Measurements from ENCODE around the gene MZT2B. TPM values are rescaled to one million over a fixed set of nuclear protein-coding genes. Genes with fewer than 3 reads are reported as not detected.
"Not testable (repeated sequence)": the region's sequence is repeated elsewhere in the genome, so short reads cannot be mapped to it uniquely, and the experiment has no call there.

MZT2B gene
- total RNA-seq, 3 donors from 2014 or later = 91.0 to 99.9 (median 97.3) TPM

DNA sequence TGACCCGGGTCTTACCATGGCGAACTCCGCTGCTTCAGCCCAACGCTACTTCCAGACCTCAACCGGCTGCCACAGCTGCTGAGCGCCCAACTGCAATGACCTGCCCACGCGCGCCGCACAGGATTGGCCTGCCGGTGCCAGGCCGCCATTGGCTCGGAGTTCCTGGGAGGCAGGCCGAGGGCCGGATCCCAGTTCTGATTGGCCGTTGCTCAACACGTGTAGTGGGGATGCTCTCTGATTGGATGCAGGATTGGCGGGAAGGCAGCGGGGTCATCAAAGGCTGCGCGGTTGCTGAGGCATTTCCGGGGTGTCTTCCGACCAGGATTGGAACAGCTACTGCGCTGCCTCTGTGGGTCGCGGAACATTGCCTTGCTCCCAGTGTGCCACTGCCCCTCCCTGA lies 16.3 kb downstream of the MZT2B start, which contains the start of gene TUBA3E:
TSS of gene TUBA3E (minus strand) at position 97 of the 400 bp plus-strand sequence. CDS start at position 18, 79 bp downstream.
- H3K4me1 ChIP-seq = no peaks in the 10 kb centered on the region
- no peak within 1 kb of the TSS for H3K4me3 ChIP-seq
- no peak within 1 kb of the TSS for H3K27ac ChIP-seq
- no peaks in the 10 kb centered on the region for H3K27me3 ChIP-seq
- no peaks in the 10 kb centered on the region for H3K9me3 ChIP-seq
- no peak for DNase-seq (ENCODE audit: low spot score in 2 of 2)
- H3K36me3 ChIP-seq = no peaks in the 10 kb centered on the region
- intact Hi-C loops (cut with DNase I; ENCODE audit: low total_unique reads) = no loop called here
- no peak for TF ChIP-seq POLR2AphosphoS5 (IDR thresholded peaks at IDR 0.05)
- TF ChIP-seq, protein P1, sequence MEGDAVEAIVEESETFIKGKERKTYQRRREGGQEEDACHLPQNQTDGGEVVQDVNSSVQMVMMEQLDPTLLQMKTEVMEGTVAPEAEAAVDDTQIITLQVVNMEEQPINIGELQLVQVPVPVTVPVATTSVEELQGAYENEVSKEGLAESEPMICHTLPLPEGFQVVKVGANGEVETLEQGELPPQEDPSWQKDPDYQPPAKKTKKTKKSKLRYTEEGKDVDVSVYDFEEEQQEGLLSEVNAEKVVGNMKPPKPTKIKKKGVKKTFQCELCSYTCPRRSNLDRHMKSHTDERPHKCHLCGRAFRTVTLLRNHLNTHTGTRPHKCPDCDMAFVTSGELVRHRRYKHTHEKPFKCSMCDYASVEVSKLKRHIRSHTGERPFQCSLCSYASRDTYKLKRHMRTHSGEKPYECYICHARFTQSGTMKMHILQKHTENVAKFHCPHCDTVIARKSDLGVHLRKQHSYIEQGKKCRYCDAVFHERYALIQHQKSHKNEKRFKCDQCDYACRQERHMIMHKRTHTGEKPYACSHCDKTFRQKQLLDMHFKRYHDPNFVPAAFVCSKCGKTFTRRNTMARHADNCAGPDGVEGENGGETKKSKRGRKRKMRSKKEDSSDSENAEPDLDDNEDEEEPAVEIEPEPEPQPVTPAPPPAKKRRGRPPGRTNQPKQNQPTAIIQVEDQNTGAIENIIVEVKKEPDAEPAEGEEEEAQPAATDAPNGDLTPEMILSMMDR (IDR thresholded peaks at IDR 0.05) = no peak
- no peak for TF ChIP-seq POLR2A (IDR thresholded peaks at IDR 0.05)

GRCh38 chr2:130202518-130202917 lies 20.5 kb downstream of the MZT2B start:
- intact Hi-C loops (cut with DNase I; ENCODE audit: low total_unique reads); H3K36me3 ChIP-seq; H3K4me1 ChIP-seq; H3K4me3 ChIP-seq; DNase-seq (ENCODE audit: low spot score in 2 of 2); H3K9me3 ChIP-seq; H3K27ac ChIP-seq; H3K27me3 ChIP-seq: not testable (repeated sequence)

GRCh38 chr2:130203150-130203549 lies 21.1 kb downstream of the MZT2B start:
- DNase-seq (ENCODE audit: low spot score in 2 of 2); H3K27ac ChIP-seq; H3K4me1 ChIP-seq; H3K9me3 ChIP-seq; H3K4me3 ChIP-seq; intact Hi-C loops (cut with DNase I; ENCODE audit: low total_unique reads); H3K27me3 ChIP-seq; H3K36me3 ChIP-seq: not testable (repeated sequence)

GRCh38 chr2:130207051-130207450 lies 25.0 kb downstream of the MZT2B start:
- H3K27me3 ChIP-seq; DNase-seq (ENCODE audit: low spot score in 2 of 2); H3K9me3 ChIP-seq; H3K27ac ChIP-seq; H3K36me3 ChIP-seq; H3K4me3 ChIP-seq; intact Hi-C loops (cut with DNase I; ENCODE audit: low total_unique reads); H3K4me1 ChIP-seq: not testable (repeated sequence)

DNA sequence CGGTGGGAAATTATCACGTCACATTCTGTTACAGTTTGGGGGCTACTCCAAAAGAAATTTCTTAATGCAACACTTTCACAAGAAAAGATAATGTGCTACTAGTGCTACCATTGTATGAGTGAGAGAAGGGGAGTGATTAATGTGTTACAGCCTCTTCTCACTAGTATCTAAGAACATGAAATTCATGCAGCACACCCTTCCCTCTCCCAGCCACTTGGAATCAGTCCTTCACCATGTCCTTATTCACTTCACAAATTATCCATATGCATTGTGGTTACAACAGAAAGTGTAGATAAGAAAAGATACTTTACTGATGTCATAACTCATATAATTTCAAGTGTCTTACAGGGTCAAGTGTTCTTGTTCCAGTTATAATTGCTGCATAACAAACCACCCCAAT lies 37.1 kb downstream of the MZT2B start:
- H3K4me1 ChIP-seq; H3K27ac ChIP-seq; H3K27me3 ChIP-seq; intact Hi-C loops (cut with DNase I; ENCODE audit: low total_unique reads); H3K36me3 ChIP-seq; H3K4me3 ChIP-seq; H3K9me3 ChIP-seq; DNase-seq (ENCODE audit: low spot score in 2 of 2): not testable (repeated sequence)

GRCh38 chr2:130220505-130220904 lies 38.4 kb downstream of the MZT2B start:
- H3K4me1 ChIP-seq; H3K27ac ChIP-seq; intact Hi-C loops (cut with DNase I; ENCODE audit: low total_unique reads); H3K9me3 ChIP-seq; H3K36me3 ChIP-seq; DNase-seq (ENCODE audit: low spot score in 2 of 2); H3K27me3 ChIP-seq; H3K4me3 ChIP-seq: not testable (repeated sequence)

DNA sequence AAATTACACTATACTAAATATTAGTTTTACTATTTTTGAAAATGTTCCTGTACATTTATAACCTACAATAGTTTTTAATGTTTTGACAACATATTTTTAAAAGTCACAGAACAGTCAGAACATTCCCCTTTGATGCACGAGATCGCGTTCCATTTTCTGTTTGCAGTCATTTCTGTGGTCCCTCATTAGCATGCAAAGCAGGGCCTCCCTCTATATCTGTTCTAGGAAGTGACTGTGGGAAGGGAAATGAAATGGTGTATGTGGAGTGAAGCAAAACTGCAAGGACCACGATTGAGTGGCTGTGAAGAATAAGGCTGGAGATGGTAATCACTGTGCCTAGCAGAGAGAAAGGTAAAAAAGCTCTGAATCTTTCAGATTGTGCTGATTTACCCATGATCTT lies 40.5 kb downstream of the MZT2B start:
- H3K27ac ChIP-seq; H3K36me3 ChIP-seq; DNase-seq (ENCODE audit: low spot score in 2 of 2); H3K4me3 ChIP-seq; H3K27me3 ChIP-seq; H3K4me1 ChIP-seq; H3K9me3 ChIP-seq; intact Hi-C loops (cut with DNase I; ENCODE audit: low total_unique reads): not testable (repeated sequence)

GRCh38 chr2:130228005-130228404 lies 45.9 kb downstream of the MZT2B start:
- DNase-seq (ENCODE audit: low spot score in 2 of 2); H3K36me3 ChIP-seq; H3K4me1 ChIP-seq; H3K4me3 ChIP-seq; intact Hi-C loops (cut with DNase I; ENCODE audit: low total_unique reads); H3K27ac ChIP-seq; H3K27me3 ChIP-seq; H3K9me3 ChIP-seq: not testable (repeated sequence)

DNA sequence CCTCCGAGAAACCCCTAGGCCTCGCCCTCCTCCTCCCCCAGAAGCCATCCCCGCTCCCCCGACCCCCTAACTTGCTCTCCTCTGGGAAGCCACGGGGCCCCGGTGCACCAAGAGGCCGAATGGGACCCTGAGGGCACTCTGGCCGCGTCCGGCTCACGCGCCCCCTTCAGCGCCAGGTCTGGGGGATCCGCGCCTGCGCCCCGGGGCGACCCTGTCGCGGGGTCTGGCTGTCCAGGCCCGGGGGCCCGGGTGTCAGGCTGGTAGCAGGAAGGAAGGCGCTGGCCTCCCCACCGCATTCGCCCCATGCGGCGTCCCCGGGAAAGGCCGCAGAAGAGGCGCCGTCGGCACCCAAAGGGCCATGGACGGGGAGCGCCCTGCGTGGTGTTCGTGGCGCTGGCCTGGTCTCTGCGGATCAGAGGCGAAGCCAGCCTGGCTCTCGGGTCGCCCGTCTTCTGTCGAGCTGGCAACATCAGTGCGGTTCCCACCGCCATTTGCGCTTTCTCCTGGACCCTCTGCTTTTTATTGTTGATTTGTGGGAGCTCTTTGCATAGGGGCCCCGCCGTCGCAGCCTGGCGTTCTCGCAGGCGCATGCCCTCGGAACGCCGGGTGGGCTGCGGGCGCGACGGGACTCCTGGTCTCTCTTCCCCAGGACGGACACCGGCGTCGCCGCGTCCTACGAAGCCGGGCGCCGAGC lies 46.6 kb downstream of the MZT2B start:
- intact Hi-C loops (cut with DNase I; ENCODE audit: low total_unique reads); DNase-seq (ENCODE audit: low spot score in 2 of 2): not testable (repeated sequence)

DNA sequence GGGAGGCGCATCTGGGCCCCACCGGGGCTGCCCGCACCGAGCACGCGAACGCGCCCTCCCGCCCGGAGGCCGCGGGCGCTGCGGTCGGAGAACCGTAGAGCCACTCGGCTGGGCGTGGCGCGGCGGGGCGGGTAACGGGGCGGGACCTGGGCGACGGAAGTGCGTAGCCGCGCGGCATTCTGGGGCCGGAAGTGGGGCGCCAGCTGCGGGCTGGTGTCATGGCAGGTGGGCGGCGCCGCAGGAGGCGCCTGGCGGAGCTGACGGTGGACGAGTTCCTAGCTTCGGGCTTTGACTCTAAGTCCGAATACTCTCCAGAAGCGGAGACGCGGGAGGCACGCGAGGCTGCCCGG lies 47.1 kb downstream of the MZT2B start:
- intact Hi-C loops (cut with DNase I; ENCODE audit: low total_unique reads); H3K4me1 ChIP-seq; H3K27ac ChIP-seq; H3K36me3 ChIP-seq; H3K27me3 ChIP-seq; H3K9me3 ChIP-seq; DNase-seq (ENCODE audit: low spot score in 2 of 2): not testable (repeated sequence)
- H3K4me3 ChIP-seq = peak overlapping the region in 1 of 3 donors; percentile 29

More for the DNA sequence above, 46.6 kb downstream of the MZT2B start:
- not testable (repeated sequence) for H3K27me3 ChIP-seq, H3K9me3 ChIP-seq, H3K4me1 ChIP-seq, H3K36me3 ChIP-seq, H3K27ac ChIP-seq
- peak overlapping the region in 1 of 3 donors; percentile 29 for H3K4me3 ChIP-seq

DNA sequence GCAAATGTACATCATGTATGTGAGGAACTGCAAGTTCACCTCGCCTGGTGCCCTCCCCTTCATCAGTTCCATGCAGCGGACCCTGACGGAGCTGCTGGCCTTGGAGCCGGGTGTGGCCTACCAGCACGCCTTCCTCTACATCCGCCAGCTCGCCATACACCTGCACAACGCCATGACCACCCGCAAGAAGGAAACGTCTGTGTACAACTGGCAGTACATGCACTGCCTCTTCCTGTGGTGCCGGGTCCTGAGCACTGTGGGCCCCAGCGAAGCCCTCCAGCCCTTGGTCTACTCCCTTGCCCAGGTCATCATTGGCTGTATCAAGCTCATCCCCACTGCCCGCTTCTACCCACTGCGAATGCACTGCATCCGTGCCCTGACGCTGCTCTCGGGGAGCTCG lies 48.3 kb downstream of the MZT2B start:
- H3K9me3 ChIP-seq; DNase-seq (ENCODE audit: low spot score in 2 of 2); H3K4me3 ChIP-seq; H3K4me1 ChIP-seq; H3K27ac ChIP-seq; H3K27me3 ChIP-seq; intact Hi-C loops (cut with DNase I; ENCODE audit: low total_unique reads); H3K36me3 ChIP-seq: not testable (repeated sequence)

- H3K9me3 ChIP-seq; H3K27me3 ChIP-seq; H3K36me3 ChIP-seq; H3K4me3 ChIP-seq; intact Hi-C loops (cut with DNase I; ENCODE audit: low total_unique reads); H3K27ac ChIP-seq; DNase-seq (ENCODE audit: low spot score in 2 of 2); H3K4me1 ChIP-seq: not testable (repeated sequence)
Measured at GRCh38 chr2:130230907-130231306, 48.8 kb downstream of the MZT2B start.
